Endothelial cell of umbilical vein (primary cell): Measurements from ENCODE around the gene TXNDC12. TPM values are rescaled to one million over a fixed set of nuclear protein-coding genes. Genes with fewer than 3 reads are reported as not detected.

Experiments used
- BruUV-seq: library from RNA; stranded (reverse); fragments of 400-500 nt; replicated peaks from 2 replicates; lab custom pipeline; 2021; lab: Mats Ljungman, UMichigan
- CTCF ChIA-PET: fragments of 300-600, 350-600 bp; sonication (Branson Sonifier 250); formaldehyde crosslinking; loops from one replicate; lab custom pipeline; 2021; ENCODE audit warnings: antibody characterized with exemption, inconsistent platforms; lab: Charles Lee
- POLR2A ChIA-PET: fragments of 300-600, 350-600 bp; sonication (Branson Sonifier 250); formaldehyde crosslinking; loops from one replicate; lab custom pipeline; 2021; ENCODE audit warnings: antibody characterized with exemption, inconsistent platforms; lab: Charles Lee
- DNase-seq: peaks from one replicate; pipeline ENCODE4 v3.0.0-alpha.2; 2011; ENCODE audit warnings: low read depth, low spot score
- FAIRE-seq: peaks from 2 replicates; lab custom pipeline; 2011; peaks lifted over from hg19 to GRCh38; lab: Jason Lieb, UNC
- H2AFZ ChIP-seq: 2 replicates; pipeline ENCODE4 v1.6.0; 2012; ENCODE audit warnings: low read depth, low read length, control low read depth, inconsistent platforms
- H3K27ac ChIP-seq: 2 replicates; pipeline ENCODE4 v1.5.1; 2011; ENCODE audit warnings: low read depth, mild to moderate bottlenecking, control low read depth, low read length, moderate library complexity; ENCODE audit not compliant: insufficient read depth
- H3K27me3 ChIP-seq, 2 experiments: 2 replicates each; pipeline versions ENCODE4 v1.6.0 to v1.6.1; 2011; ENCODE audit warnings: low read length in 2 of 2, mixed read lengths in 1 of 2; ENCODE audit not compliant: control insufficient read depth in 2 of 2, insufficient read depth in 2 of 2
- H3K36me3 ChIP-seq, 2 experiments: 2 replicates in 1 of 2; 3 replicates in 1 of 2; pipeline ENCODE4 v1.5.1; 2011; ENCODE audit warnings: low read length in 2 of 2, mild to moderate bottlenecking in 1 of 2, moderate library complexity in 1 of 2; ENCODE audit not compliant: control insufficient read depth in 2 of 2, insufficient read depth in 2 of 2; ENCODE audit errors: extremely low read depth in 1 of 2
- H3K4me1 ChIP-seq: 3 replicates; pipeline ENCODE4 v1.5.1; 2011; ENCODE audit warnings: mild to moderate bottlenecking, low read length; ENCODE audit not compliant: control insufficient read depth, insufficient read depth; ENCODE audit errors: extremely low read depth
- H3K4me2 ChIP-seq: 2 replicates; pipeline ENCODE4 v1.6.1; 2011; ENCODE audit warnings: low read length, control low read depth, mixed read lengths; ENCODE audit not compliant: insufficient read depth
- H3K4me3 ChIP-seq, 3 experiments: fragments of 200-600 bp in 1 of 3; sonication (generic), shearing (Covaris generic) in 1 of 3; replicated peaks in 1 of 3; 2 replicates each; pipeline ENCODE4 v1.5.1; 2011 to 2016; ENCODE audit warnings: control low read depth in 3 of 3, low read length in 3 of 3, mild to moderate bottlenecking in 2 of 3, inconsistent platforms in 1 of 3, low read depth in 1 of 3, moderate library complexity in 1 of 3; ENCODE audit not compliant: insufficient read depth in 1 of 3
- H3K79me2 ChIP-seq: 2 replicates; pipeline ENCODE4 v1.6.0; 2012; ENCODE audit warnings: low read length, inconsistent platforms; ENCODE audit not compliant: control insufficient read depth, insufficient read depth
- H3K9ac ChIP-seq: replicated peaks from 2 replicates; pipeline ENCODE3; 2011; ENCODE audit warnings: low read length, control low read depth; ENCODE audit not compliant: insufficient read depth; ENCODE audit errors: extremely low read depth
- H3K9me1 ChIP-seq: replicated peaks from 3 replicates; pipeline ENCODE4 v1.6.0; 2011; ENCODE audit warnings: mild to moderate bottlenecking, low read length; ENCODE audit not compliant: control insufficient read depth, insufficient read depth; ENCODE audit errors: extremely low read depth
- H3K9me3 ChIP-seq: replicated peaks from 2 replicates; pipeline ENCODE4 v1.5.1; 2012; ENCODE audit warnings: low read length, inconsistent platforms; ENCODE audit not compliant: control insufficient read depth, insufficient read depth
- H4K20me1 ChIP-seq: replicated peaks from 2 replicates; pipeline ENCODE3; 2011; ENCODE audit warnings: mild to moderate bottlenecking, low read length; ENCODE audit not compliant: control insufficient read depth, insufficient read depth; ENCODE audit errors: extremely low read depth
- EZH2 ChIP-seq: IDR thresholded peaks from 2 replicates; pipeline ENCODE4 v1.6.1; 2012; ENCODE audit warnings: borderline replicate concordance, low read depth, mild to moderate bottlenecking, moderate library complexity, low read length, inconsistent platforms; ENCODE audit not compliant: severe bottlenecking
- FOS ChIP-seq: IDR thresholded peaks from 2 replicates; pipeline ENCODE4 v1.6.1; 2011; ENCODE audit warnings: mild to moderate bottlenecking, low read length, moderate library complexity, borderline replicate concordance; ENCODE audit not compliant: insufficient read depth
- GATA2 ChIP-seq: IDR thresholded peaks from 2 replicates; pipeline ENCODE4 v1.7.0; 2011; ENCODE audit warnings: low read depth, mild to moderate bottlenecking, moderate library complexity, mixed read lengths, low read length; ENCODE audit not compliant: insufficient read length, insufficient read depth
- JUN ChIP-seq: IDR thresholded peaks from 2 replicates; pipeline ENCODE4 v1.6.1; 2011; ENCODE audit warnings: borderline replicate concordance, low read depth; ENCODE audit not compliant: insufficient read length, insufficient read depth
- MYC ChIP-seq: IDR thresholded peaks from one replicate; pipeline ENCODE4 v1.6.1; 2011; ENCODE audit warnings: mild to moderate bottlenecking, low read depth, low read length
- POLR2A ChIP-seq: IDR thresholded peaks from 2 replicates; pipeline ENCODE4 v1.6.1; 2012; ENCODE audit warnings: low read depth, mild to moderate bottlenecking, control low read depth, low read length
- POLR2AphosphoS5 ChIP-seq: IDR thresholded peaks from 2 replicates; pipeline ENCODE4 v1.6.1; 2012; ENCODE audit warnings: low read depth, mild to moderate bottlenecking, control low read depth, low read length, moderate library complexity; ENCODE audit not compliant: insufficient read depth
- dilution Hi-C: fragments of 300-500 bp; cut with MboI; formaldehyde crosslinking; loops from one replicate; pipeline ENCODE4 v1.15.0; 2019; ENCODE audit warnings: low sequenced_read_pairs; ENCODE audit not compliant: extremely low pct_ligation_motif_present
- intact Hi-C: fragments of 100-400 bp; cut with micrococcal nuclease; formaldehyde crosslinking; loops from one replicate; pipeline ENCODE4 v1.10.0; 2022
- polyA plus RNA-seq, 4 experiments: library from polyadenylated mRNA; depleted of rRNA in 3 of 4; stranded (reverse) in 3 of 4; unstranded in 1 of 4; fragments of >200 nt; gene quantifications; 2 replicates each; pipeline versions ENCODE4 v1.2.1 to v1.2.3, GENCODE V29; 2011 to 2012; ENCODE audit warnings: missing spikeins in 1 of 4
- total RNA-seq: library from RNA; stranded (reverse); gene quantifications from 2 replicates; pipeline ENCODE4 v1.2.3, GENCODE V29; 2021
- TF ChIP-seq, protein P1 (sequence below), 2 donors: IDR thresholded peaks; 1 replicate in 1 of 2; 2 replicates in 1 of 2; pipeline ENCODE4 v1.5.1; 2011; ENCODE audit warnings: low read length in 2 of 2, mild to moderate bottlenecking in 2 of 2, moderate library complexity in 2 of 2, control low read depth in 1 of 2, inconsistent platforms in 1 of 2, low read depth in 1 of 2; ENCODE audit not compliant: insufficient read depth in 1 of 2; ENCODE audit errors: extremely low read depth in 1 of 2
- TF ChIP-seq, protein P2 (sequence below): IDR thresholded peaks from 2 replicates; pipeline ENCODE4 v1.6.1; 2011; ENCODE audit not compliant: insufficient read depth, insufficient read length

Gene TXNDC12
- total and polyA plus RNA-seq, 2 donors (not counting 3 experiments of a cell fraction or from before 2014, with no cell fraction given): 33.7 to 57.4 TPM

DNA sequence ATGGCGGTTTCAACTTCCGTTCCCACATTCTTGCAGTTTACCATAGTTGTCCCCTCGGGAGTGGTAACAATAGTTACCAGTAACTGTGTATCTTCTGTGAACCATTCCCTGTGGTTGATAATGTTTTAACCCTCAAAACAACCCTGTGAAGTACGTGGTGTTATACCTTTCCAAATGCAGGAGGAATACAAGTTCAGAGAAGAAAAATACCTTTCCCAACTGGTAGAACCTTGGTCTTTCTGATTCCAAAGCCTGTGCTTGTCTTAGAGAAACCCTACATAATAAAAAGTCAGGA, 1.9 kb upstream of the TXNDC12 start:
- dilution Hi-C loops: no loop called here
- no peak for FAIRE-seq

More for the DNA sequence above, 1.9 kb upstream of the TXNDC12 start:
- Histone ChIP-seq H3K4me2 (peak overlapping the region; percentile 98), H3K9ac (peak overlapping the region; percentile 71), H3K36me3 (peaks cover 9 to 10% of the 10 kb centered on the region in 2 experiments), H3K4me3 (peak overlapping the region; percentile 62 to 92 (median 84)), H3K27me3 (no peaks in the 10 kb centered on the region), H3K9me3 (no peaks in the 10 kb centered on the region), H3K27ac (peak overlapping the region; percentile 59), H4K20me1 (no peaks in the 10 kb centered on the region), H2AFZ (peak overlapping the region; percentile 67), H3K9me1 (no peaks in the 10 kb centered on the region), H3K79me2 (peaks cover 51% of the 10 kb centered on the region), H3K4me1 (peaks cover 24% of the 10 kb centered on the region)
- DNase-seq: no peak
- intact Hi-C loops: loop anchor here (2.0 to 5.0 kb wide), 2 partner anchors 160 to 310 kb away; partner anchors contain the start of gene CC2D1B
- ChIA-PET POLR2A (no interaction called here), CTCF (no interaction called here)
- TF ChIP-seq MYC (no peak), EZH2 (no peak), GATA2 (no peak), POLR2A (no peak), POLR2AphosphoS5 (no peak), FOS (no peak), JUN (no peak)
- TF ChIP-seq, protein P1, sequence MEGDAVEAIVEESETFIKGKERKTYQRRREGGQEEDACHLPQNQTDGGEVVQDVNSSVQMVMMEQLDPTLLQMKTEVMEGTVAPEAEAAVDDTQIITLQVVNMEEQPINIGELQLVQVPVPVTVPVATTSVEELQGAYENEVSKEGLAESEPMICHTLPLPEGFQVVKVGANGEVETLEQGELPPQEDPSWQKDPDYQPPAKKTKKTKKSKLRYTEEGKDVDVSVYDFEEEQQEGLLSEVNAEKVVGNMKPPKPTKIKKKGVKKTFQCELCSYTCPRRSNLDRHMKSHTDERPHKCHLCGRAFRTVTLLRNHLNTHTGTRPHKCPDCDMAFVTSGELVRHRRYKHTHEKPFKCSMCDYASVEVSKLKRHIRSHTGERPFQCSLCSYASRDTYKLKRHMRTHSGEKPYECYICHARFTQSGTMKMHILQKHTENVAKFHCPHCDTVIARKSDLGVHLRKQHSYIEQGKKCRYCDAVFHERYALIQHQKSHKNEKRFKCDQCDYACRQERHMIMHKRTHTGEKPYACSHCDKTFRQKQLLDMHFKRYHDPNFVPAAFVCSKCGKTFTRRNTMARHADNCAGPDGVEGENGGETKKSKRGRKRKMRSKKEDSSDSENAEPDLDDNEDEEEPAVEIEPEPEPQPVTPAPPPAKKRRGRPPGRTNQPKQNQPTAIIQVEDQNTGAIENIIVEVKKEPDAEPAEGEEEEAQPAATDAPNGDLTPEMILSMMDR (IDR thresholded peaks at IDR 0.05; ENCODE audit: extremely low read depth in 1 of 2, insufficient read depth in 1 of 2, low read depth in 1 of 2, low read length in 2 of 2): no peak
- TF ChIP-seq, protein P2, sequence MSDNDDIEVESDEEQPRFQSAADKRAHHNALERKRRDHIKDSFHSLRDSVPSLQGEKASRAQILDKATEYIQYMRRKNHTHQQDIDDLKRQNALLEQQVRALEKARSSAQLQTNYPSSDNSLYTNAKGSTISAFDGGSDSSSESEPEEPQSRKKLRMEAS: no peak
- TSS peak; percentile 46 for BruUV-seq
